Natural killer cell (primary cell): Measurements from ENCODE around the gene SBNO2. TPM values are rescaled to one million over a fixed set of nuclear protein-coding genes. Genes with fewer than 3 reads are reported as not detected.

ENCODE experiments used
- ATAC-seq, 3 donors: fragments of 150-1000 bp in 2 of 3; fragments of 200-7000 bp in 1 of 3; cut with Tn5 transposase; 1 replicate in 1 of 3; 2 replicates in 2 of 3; pipeline ENCODE4 v1.10.0; 2021; ENCODE audit warnings: mild to moderate bottlenecking in 2 of 3, moderate library complexity in 2 of 3
- DNase-seq, 2 donors: peaks; one replicate each; pipeline versions ENCODE4 v3.0.0 to v3.0.0-alpha.2; 2013 to 2021; ENCODE audit warnings: mixed read lengths in 1 of 2
- H3K27ac ChIP-seq: one replicate; pipeline ENCODE4 v1.5.1; 2013; ENCODE audit warnings: mild to moderate bottlenecking, low read length
- H3K27me3 ChIP-seq: one replicate; pipeline ENCODE4 v1.6.1; 2013; ENCODE audit warnings: low read length; ENCODE audit not compliant: control insufficient read depth, insufficient read depth
- H3K36me3 ChIP-seq: one replicate; pipeline ENCODE4 v1.6.1; 2013; ENCODE audit warnings: low read length; ENCODE audit not compliant: control insufficient read depth, insufficient read depth
- H3K4me1 ChIP-seq: one replicate; pipeline ENCODE4 v1.6.1; 2013; ENCODE audit warnings: low read length; ENCODE audit not compliant: control insufficient read depth, insufficient read depth
- H3K4me3 ChIP-seq: one replicate; pipeline ENCODE4 v1.5.1; 2013; ENCODE audit warnings: low read length
- H3K9me3 ChIP-seq: one replicate; pipeline ENCODE4 v1.6.1; 2013; ENCODE audit warnings: low read length; ENCODE audit not compliant: control insufficient read depth, insufficient read depth
- H3K27ac Mint-ChIP-seq, 2 donors: one replicate each; pipeline ENCODE4 v1.8.0; 2022; ENCODE audit warnings: mild to moderate bottlenecking in 2 of 2, mixed read lengths in 2 of 2, moderate library complexity in 1 of 2
- H3K27me3 Mint-ChIP-seq, 2 donors: one replicate each; pipeline ENCODE4 v1.8.0; 2022; ENCODE audit warnings: low read depth in 2 of 2, mixed read lengths in 2 of 2
- H3K36me3 Mint-ChIP-seq: one replicate; pipeline ENCODE4 v1.8.0; 2022; ENCODE audit warnings: mixed read lengths
- H3K4me1 Mint-ChIP-seq, 2 donors: one replicate each; pipeline ENCODE4 v1.8.0; 2022; ENCODE audit warnings: mixed read lengths in 2 of 2
- H3K4me3 Mint-ChIP-seq: one replicate; pipeline ENCODE4 v1.8.0; 2022; ENCODE audit warnings: mild to moderate bottlenecking, moderate library complexity, mixed read lengths
- H3K9me3 Mint-ChIP-seq, 2 donors: one replicate each; pipeline ENCODE4 v1.8.0; 2022; ENCODE audit warnings: mixed read lengths in 2 of 2
- WGBS: methylation state at CpG from one replicate; pipeline ENCODE4 v1.1.7; 2013; ENCODE audit warnings: missing lambda C conversion rate; ENCODE audit not compliant: insufficient coverage; 5-methylcytosine and 5-hydroxymethylcytosine counted together
- intact Hi-C: fragments of 100-400 bp; cut with micrococcal nuclease; formaldehyde crosslinking; loops from one replicate; pipeline ENCODE4 v1.14.2; 2022
- total RNA-seq, 4 donors: library from RNA; stranded (reverse); fragments of 120-200 nt in 1 of 4; gene quantifications; one replicate each; pipeline versions ENCODE4 v1.2.3 to v1.2.4, GENCODE V29; 2013 to 2022
- TF ChIP-seq, protein P1 (sequence below): fragments of 200-600 bp; IDR thresholded peaks from one replicate; pipeline ENCODE4 v1.8.0; 2022; ENCODE audit warnings: antibody characterized with exemption

Gene SBNO2
- total RNA-seq, 3 donors from 2014 or later (not counting 1 experiment from before 2014, with no cell fraction given): 92.0 to 106 (median 94.3) TPM

DNA sequence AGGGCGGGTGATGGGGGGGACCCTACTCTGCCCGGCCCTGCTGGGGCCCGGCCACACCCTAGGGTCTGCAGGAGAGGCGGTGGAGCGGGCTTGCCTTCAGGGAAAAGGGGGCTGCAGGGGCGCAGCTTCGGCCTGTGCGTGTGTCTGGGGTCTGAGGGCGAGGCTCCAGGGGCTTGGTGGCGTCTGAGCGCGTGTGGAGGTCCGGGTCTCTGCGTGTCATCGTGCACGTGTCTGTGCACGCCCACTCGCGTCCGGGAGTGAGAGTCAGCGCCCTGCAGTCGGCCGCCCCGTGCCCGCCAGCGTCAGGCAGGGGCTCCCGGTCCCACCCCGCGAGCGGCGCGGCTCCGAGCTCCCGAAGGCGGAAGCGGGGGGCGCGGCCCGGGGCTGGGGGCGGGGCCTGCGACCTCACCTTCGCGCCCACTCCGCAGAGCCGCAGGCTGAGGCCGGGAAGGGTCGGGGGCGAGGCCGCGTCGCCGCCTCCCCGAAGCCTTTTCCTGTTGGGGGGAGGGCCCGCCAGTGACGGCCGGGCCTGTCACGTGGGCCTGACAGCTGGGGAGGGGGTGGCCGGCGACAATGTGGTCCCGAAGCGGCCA, 107.2 kb downstream of the SBNO2 start, which contains the start of gene ARHGAP45:
Gene ARHGAP45, plus strand, starts transcription at position 420 of the 593 bp plus-strand sequence. CDS start 239 bp downstream, outside the sequence.
- Histone ChIP-seq H3K4me1 (peaks cover 70% of the 10 kb centered on the region), H3K9me3 (no peaks in the 10 kb centered on the region), H3K4me3 (peak within 1 kb of the TSS; percentile 97), H3K27me3 (no peaks in the 10 kb centered on the region), H3K36me3 (peaks cover 26% of the 10 kb centered on the region), H3K27ac (peak within 1 kb of the TSS; percentile 94)
- TF ChIP-seq, protein P1, sequence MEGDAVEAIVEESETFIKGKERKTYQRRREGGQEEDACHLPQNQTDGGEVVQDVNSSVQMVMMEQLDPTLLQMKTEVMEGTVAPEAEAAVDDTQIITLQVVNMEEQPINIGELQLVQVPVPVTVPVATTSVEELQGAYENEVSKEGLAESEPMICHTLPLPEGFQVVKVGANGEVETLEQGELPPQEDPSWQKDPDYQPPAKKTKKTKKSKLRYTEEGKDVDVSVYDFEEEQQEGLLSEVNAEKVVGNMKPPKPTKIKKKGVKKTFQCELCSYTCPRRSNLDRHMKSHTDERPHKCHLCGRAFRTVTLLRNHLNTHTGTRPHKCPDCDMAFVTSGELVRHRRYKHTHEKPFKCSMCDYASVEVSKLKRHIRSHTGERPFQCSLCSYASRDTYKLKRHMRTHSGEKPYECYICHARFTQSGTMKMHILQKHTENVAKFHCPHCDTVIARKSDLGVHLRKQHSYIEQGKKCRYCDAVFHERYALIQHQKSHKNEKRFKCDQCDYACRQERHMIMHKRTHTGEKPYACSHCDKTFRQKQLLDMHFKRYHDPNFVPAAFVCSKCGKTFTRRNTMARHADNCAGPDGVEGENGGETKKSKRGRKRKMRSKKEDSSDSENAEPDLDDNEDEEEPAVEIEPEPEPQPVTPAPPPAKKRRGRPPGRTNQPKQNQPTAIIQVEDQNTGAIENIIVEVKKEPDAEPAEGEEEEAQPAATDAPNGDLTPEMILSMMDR: no peak
- Mint-ChIP-seq H3K27me3 (no peaks in the 10 kb centered on the region), H3K9me3 (no peaks in the 10 kb centered on the region), H3K4me1 (peaks cover 22 to 50% of the 10 kb centered on the region in 2 donors), H3K4me3 (peak within 1 kb of the TSS; percentile 88), H3K27ac (peak within 1 kb of the TSS; percentile 88 to 93), H3K36me3 (no peaks in the 10 kb centered on the region)
- intact Hi-C loops: loop anchor here (1.0 to 5.0 kb wide), 3 partner anchors 10 to 35 kb away; partner anchors contain the start of gene GPX4
- 2% methylated on average over 61 of the region's 61 CpGs for WGBS
- ATAC-seq: peak; percentile 48 to 70 (median 63)
- peak; percentile 77 to 91 for DNase-seq

- Histone ChIP-seq H3K27ac (peak overlapping the region; percentile 65), H3K4me3 (peak overlapping the region; percentile 30), H3K4me1 (peaks cover 66% of the 10 kb centered on the region), H3K36me3 (peaks cover 22% of the 10 kb centered on the region), H3K9me3 (no peaks in the 10 kb centered on the region), H3K27me3 (no peaks in the 10 kb centered on the region)
- Mint-ChIP-seq H3K4me3 (peak overlapping the region; percentile 76), H3K36me3 (no peaks in the 10 kb centered on the region), H3K27ac (peak overlapping the region; percentile 88 to 93), H3K9me3 (no peaks in the 10 kb centered on the region), H3K4me1 (peaks cover 19 to 47% of the 10 kb centered on the region in 2 donors), H3K27me3 (no peaks in the 10 kb centered on the region)
- intact Hi-C loops: loop anchor here (5.0 kb wide), 2 partner anchors 34 to 36 kb away; partner anchors contain the start of gene GPX4
- WGBS: 57% methylated on average over 17 of the region's 17 CpGs
- TF ChIP-seq, protein P1: no peak
- ATAC-seq (no peak), DNase-seq (peak in 1 of 2 donors; percentile 34)
These were observed 107.8 kb downstream of the SBNO2 start for GRCh38 chr19:1066251-1066747.

- no peaks in the 10 kb centered on the region for H3K27me3 ChIP-seq
- DNase-seq (no peak), ATAC-seq (no peak)
- intact Hi-C loops: loop anchor here (5.0 kb wide), 2 partner anchors 33 to 37 kb away; partner anchors contain the start of gene GPX4
- 90% methylated on average over 17 of the region's 17 CpGs for WGBS
- peaks cover 18% of the 10 kb centered on the region for H3K36me3 ChIP-seq
- Mint-ChIP-seq H3K9me3 (no peaks in the 10 kb centered on the region), H3K27ac (peak overlapping the region; percentile 81 to 93), H3K27me3 (no peaks in the 10 kb centered on the region), H3K4me3 (peak overlapping the region; percentile 76), H3K4me1 (peaks cover 19 to 47% of the 10 kb centered on the region in 2 donors), H3K36me3 (no peaks in the 10 kb centered on the region)
- H3K4me3 ChIP-seq: no peak overlapping the region
- H3K4me1 ChIP-seq: peaks cover 62% of the 10 kb centered on the region
- no peak overlapping the region for H3K27ac ChIP-seq
- TF ChIP-seq, protein P1: no peak
- no peaks in the 10 kb centered on the region for H3K9me3 ChIP-seq
These were observed 108.4 kb downstream of the SBNO2 start for GRCh38 chr19:1065606-1066109.
